Measurements from ENCODE around the gene SCAMP4. TPM values are rescaled to one million over a fixed set of nuclear protein-coding genes. Genes with fewer than 3 reads are reported as not detected.

The SCAMP4 gene
- total RNA-seq, 1 experiment from 2014 or later: 69.0 TPM

DNA sequence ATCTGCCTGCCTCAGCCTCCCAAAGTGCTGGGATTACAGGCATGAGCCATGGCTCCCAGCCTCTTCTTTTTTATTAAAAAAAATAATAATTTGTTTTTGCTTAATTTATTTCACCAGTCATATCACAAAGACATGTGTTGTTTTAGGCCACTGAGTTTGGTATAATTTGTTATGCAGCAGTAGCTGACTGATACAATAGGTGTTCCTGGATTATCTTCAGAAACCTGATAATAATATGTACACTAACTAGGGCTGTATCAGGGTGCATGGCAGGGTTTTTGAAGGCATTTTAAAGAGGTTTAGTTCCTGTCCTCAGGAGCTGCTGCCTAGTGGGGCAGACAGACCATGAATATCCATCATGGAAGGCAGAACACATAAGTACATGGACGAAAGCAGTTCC is 26.2 kb downstream of the SCAMP4 start:
- Mint-ChIP-seq H3K27me3 (ENCODE audit: low read depth) (peaks cover 31% of the 10 kb centered on the region), H3K9me3 (peaks cover 14 to 17% of the 10 kb centered on the region in 2 experiments), H3K4me3 (no peak overlapping the region), H3K4me1 (peaks cover 1 to 6% of the 10 kb centered on the region in 2 experiments; a peak in 1 of 4 replicates), H3K36me3 (ENCODE audit: insufficient read depth in 1 of 3, low read depth in 3 of 3) (peaks cover 6 to 10% (median 10%) of the 10 kb centered on the region in 3 experiments; a peak in 6 of 7 replicates), H3K27ac (no peak overlapping the region)
- no peak for DNase-seq
- no peak overlapping the region for H3K56ac ChIP-seq (ENCODE audit: insufficient read length, low read depth, low read length)
- H3K79me2 ChIP-seq (ENCODE audit: insufficient read depth, low read length): no peaks in the 10 kb centered on the region
- no peaks in the 10 kb centered on the region for H3K79me1 ChIP-seq (ENCODE audit: insufficient read depth, low read depth, low read length, poor library complexity, severe bottlenecking)
- H2BK12ac ChIP-seq (ENCODE audit: insufficient read length, low read depth, low read length): no peak overlapping the region
- no peak overlapping the region for H2BK120ac ChIP-seq (ENCODE audit: low read depth, low read length, poor library complexity, severe bottlenecking)
- H3K9ac ChIP-seq (ENCODE audit: extremely low read depth, insufficient read length, low read length): no peak overlapping the region
- no peak overlapping the region for H4K8ac ChIP-seq (replicated peaks; ENCODE audit: insufficient read length, low read depth, low read length)
- no peak overlapping the region for H3K14ac ChIP-seq (ENCODE audit: insufficient read depth, low read length)
- H3K27me3 ChIP-seq (ENCODE audit: insufficient read depth, low read length): no peaks in the 10 kb centered on the region
- H2AK5ac ChIP-seq (ENCODE audit: insufficient read length, low read length): no peak overlapping the region
- H3K4me1 ChIP-seq (ENCODE audit: insufficient read depth, low read length): no peaks in the 10 kb centered on the region
- no peak overlapping the region for H4K91ac ChIP-seq (ENCODE audit: insufficient read length, low read depth, low read length)
- H3K23me2 ChIP-seq (ENCODE audit: insufficient read length, low read depth, low read length, poor library complexity, severe bottlenecking): peaks cover 6% of the 10 kb centered on the region
- no peak overlapping the region for H3T11ph ChIP-seq (ENCODE audit: low read length)
- H3K23ac ChIP-seq (ENCODE audit: insufficient read length, low read depth, low read length): no peak overlapping the region
- H3K4ac ChIP-seq (ENCODE audit: low read depth, low read length): no peak overlapping the region
- no peaks in the 10 kb centered on the region for H3K9me3 ChIP-seq (ENCODE audit: control insufficient read depth, low read depth, low read length)
- no peak overlapping the region for H2AFZ ChIP-seq (ENCODE audit: low read length)
- no peak overlapping the region for H4K5ac ChIP-seq (ENCODE audit: insufficient read length, low read depth, low read length)
- no peak overlapping the region for H3K27ac ChIP-seq (ENCODE audit: insufficient read length, low read depth, low read length)
- TF ChIP-seq, protein P1, sequence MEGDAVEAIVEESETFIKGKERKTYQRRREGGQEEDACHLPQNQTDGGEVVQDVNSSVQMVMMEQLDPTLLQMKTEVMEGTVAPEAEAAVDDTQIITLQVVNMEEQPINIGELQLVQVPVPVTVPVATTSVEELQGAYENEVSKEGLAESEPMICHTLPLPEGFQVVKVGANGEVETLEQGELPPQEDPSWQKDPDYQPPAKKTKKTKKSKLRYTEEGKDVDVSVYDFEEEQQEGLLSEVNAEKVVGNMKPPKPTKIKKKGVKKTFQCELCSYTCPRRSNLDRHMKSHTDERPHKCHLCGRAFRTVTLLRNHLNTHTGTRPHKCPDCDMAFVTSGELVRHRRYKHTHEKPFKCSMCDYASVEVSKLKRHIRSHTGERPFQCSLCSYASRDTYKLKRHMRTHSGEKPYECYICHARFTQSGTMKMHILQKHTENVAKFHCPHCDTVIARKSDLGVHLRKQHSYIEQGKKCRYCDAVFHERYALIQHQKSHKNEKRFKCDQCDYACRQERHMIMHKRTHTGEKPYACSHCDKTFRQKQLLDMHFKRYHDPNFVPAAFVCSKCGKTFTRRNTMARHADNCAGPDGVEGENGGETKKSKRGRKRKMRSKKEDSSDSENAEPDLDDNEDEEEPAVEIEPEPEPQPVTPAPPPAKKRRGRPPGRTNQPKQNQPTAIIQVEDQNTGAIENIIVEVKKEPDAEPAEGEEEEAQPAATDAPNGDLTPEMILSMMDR (conservative IDR thresholded peaks at IDR 0.05): no peak
- H4K20me1 ChIP-seq (ENCODE audit: control insufficient read depth, insufficient read depth, insufficient read length): no peaks in the 10 kb centered on the region
- no peak overlapping the region for H3K18ac ChIP-seq (ENCODE audit: insufficient read length, low read depth, low read length)
- WGBS (ENCODE audit: extremely low coverage, insufficient read length, low lambda C conversion rate): no CpG with 5 or more reads among the region's 1 CpG
- no peak overlapping the region for H2BK5ac ChIP-seq (ENCODE audit: insufficient read length, low read length)
- H3K4me2 ChIP-seq (ENCODE audit: insufficient read depth, insufficient read length, low read length): no peak overlapping the region
- H2BK15ac ChIP-seq (ENCODE audit: low read depth, low read length): no peak overlapping the region
- no peak overlapping the region for H2BK20ac ChIP-seq (ENCODE audit: low read depth, low read length, poor library complexity, severe bottlenecking)

Measured in H9 (cell line).